DMS79 treated with DMSO at 0.1 percent for 48 hours (cell line): ENCODE results near the gene HAVCR1.

Experiments used
- DNase-seq: peaks from one replicate; lab custom pipeline; 2025; lab: John Stamatoyannopoulos, UW

The HAVCR1 gene

GRCh38 chr5:156991714-156992113 lies 67.2 kb downstream of the HAVCR1 start:
- DNase-seq = no peak

- no peak for DNase-seq
These were observed 74.9 kb downstream of the HAVCR1 start for GRCh38 chr5:156984064-156984463.

- DNase-seq = no peak
These were observed 77.4 kb downstream of the HAVCR1 start for GRCh38 chr5:156981481-156981880.
